ENCODE data around the gene ABCB11.
"Not testable (repeated sequence)": the region's sequence is repeated elsewhere in the genome, so short reads cannot be mapped to it uniquely, and the experiment has no call there.

Gene ABCB11

GRCh38 chr2:169041594-169041993, 10.5 kb upstream of the ABCB11 start:
- no peak for FAIRE-seq

DNA sequence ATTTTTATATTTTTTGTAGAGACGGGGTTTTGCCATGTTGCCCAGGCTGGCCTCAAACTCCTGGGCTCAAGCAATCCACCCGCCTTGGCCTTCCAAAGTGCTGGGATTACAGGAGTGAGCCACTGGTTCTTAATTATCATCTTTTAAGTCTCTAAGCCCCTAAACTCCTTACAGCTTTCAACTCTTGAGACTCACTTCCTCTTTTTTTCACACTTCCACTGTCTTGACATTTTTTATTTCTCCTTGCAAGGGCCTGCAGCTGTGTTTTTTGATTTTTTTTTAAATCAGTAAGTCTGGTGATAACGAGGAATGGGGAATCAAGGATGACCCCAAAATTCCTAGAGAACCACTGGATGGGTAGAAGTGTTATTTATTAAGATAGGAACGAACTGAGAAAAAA, 8.6 kb upstream of the ABCB11 start:
- no peak for FAIRE-seq

GRCh38 chr2:169038338-169038757, 7.2 kb upstream of the ABCB11 start:
- FAIRE-seq: peak; percentile 55

- no peak for FAIRE-seq
These were observed 5.8 kb upstream of the ABCB11 start for GRCh38 chr2:169036736-169037440.

GRCh38 chr2:169035887-169036286, 4.8 kb upstream of the ABCB11 start:
- no peak for FAIRE-seq

DNA sequence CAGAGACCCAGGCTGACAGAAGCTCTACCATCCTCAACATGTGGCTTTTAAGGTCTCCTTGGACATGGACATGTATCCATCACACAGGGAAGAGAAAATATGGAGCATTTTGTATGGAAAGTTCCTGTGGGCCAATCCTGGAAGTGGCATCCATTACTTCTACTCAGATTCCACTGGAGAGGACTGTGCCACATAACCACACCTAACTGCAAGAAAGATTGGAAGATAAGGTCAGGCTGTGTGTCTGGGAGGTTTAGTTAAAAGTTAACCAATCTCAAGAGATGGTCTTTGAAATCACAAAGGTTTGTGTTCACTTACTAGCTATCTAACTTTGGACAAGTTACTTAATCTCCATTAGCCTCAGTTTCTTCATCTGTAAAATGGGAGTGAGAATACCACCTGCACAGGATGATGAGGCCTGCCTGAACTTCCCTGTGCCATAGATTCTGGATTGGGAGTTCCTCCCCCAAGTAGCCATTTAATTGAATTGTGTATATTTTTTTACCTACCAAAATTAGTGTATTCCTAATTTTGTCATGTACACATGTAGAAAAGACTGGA, 3.9 kb upstream of the ABCB11 start:
- no peak for FAIRE-seq

DNA sequence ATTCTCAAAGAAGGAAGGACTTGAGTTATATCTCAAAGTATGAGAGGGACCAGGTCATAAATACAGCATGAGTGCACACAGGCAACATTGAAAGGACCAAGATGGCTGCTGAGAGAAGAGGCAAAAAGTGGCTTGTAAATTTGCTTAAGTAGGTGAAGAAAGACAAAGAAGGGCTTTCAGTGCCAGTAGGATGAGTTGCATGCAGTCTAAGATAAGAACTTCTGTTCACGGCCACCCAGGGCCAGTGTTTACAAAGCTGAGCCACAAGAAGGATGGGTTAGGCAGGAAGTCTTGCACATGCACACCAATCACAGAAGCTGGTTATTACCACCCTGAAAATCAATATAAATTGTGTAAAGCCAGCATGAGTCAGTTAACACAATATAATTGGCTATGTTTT, 3.1 kb upstream of the ABCB11 start:
- FAIRE-seq: no peak

DNA sequence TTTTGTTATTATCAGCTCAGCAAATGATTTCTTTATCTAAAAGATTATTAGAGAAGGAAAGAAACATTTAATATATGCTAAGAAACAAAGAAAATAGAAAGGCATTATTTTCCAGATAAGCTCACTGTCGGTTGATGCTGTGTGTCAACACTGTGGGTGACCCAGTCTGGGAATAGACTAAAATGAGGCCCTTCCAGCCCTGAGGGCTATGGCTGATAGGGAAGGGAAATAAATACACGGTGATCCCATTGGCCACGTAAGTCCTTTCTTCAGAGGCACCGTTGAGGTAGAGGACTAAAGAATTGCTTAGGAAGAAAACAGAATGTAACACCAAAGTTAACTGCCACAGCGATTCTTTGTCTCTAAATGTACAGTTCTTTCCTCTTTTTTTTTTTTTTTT, 1.8 kb downstream of the ABCB11 start:
- FAIRE-seq: no peak

- FAIRE-seq: no peak
These were observed 3.9 kb downstream of the ABCB11 start for GRCh38 chr2:169027234-169027633.

GRCh38 chr2:169026056-169026455, 5.1 kb downstream of the ABCB11 start:
- FAIRE-seq: no peak

DNA sequence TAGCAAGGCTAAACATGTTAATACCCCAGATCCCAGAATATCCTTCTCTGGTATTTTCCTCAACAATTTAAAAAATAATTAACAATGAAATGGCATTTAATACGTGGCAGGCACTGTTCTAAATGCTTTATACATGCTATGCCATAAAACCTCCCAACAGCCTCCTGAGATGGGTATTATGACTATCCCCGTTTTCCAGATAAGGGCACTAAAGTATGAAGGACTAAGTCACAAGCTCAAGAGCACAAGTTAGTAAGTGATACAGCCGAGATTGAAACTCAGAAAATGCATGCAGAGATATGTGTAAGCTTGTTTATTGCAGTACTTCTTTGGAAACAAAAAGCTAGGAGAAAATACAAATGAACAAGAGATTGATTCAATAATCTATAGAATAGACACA, 8.0 kb downstream of the ABCB11 start:
- FAIRE-seq: no peak

- FAIRE-seq: no peak
These were observed 12.7 kb downstream of the ABCB11 start for GRCh38 chr2:169018390-169018789.

DNA sequence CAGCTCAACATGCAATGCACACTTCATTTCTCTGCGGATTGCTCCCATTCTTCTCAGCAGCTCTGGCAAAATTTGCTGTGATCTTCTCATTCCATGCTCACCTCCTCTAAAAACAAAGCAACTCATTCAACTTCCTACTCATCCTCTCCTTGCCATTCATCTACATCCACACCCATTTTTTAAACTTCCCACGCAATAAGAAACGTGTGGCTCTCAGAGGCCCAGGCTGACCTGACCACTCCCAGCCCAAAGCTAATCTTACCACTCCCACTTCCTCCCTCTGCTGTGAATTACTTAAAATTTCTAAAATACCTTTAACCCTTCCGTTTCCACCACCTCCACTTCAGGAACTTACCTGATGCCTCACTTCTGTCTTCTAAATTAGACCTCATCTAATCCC, 15.2 kb downstream of the ABCB11 start:
- no peak for FAIRE-seq

- no peak for FAIRE-seq
These were observed 16.3 kb downstream of the ABCB11 start for GRCh38 chr2:169014780-169015179.

DNA sequence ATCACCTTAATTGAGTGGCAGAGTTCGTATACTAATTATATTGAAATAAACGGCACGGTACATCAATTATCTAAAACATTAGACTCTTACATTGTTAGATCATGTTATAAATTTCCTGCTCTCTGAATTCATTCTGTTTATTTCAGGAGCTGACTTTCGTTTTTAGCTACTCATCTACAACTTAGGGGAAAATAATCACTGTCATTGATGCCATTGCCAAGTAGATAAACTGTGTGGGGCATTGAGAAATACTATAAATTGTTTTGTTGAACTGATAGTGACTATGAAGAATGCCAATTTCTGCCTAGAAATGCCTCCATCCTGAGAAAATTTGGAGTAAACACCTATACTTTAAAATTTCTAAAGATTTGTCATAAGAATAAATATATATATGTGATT, 17.5 kb downstream of the ABCB11 start:
- no peak for FAIRE-seq

DNA sequence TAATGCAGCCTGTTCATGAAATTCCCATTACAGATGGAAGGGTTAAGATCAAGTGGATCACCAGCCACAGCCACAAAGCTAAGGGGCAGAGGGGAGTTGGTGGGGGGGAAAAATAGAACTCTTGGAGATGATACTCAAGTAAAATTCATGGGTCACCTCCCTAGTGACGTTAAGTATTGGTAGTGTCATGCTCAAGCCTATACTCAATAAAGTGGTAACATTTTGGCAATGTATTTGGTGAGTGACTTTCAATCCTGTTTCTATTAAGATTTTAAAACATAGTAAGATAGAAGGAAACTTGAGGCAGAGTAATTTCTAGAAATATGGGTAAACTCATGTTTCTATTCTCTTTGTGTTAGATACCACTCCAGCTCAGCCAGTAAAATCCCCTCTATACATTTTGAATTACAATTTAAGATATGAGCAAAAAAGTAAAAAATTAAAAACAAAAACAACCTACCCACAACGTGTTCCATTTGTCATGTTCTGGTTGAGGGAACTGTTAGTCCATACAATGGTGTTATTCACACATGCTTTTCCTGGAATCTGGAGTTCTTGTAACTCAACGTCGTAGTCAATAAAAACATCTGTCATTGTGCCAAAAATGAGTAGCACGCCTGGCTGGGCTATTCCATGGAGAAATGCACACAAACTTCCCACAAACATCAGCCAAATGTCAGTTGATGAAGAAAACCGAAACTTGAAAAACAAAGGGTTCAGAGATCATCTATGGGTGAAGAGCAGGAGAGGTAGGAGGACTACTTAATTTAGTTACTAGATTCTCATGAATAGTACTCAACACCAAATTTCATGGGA, 18.1 kb downstream of the ABCB11 start:
- FAIRE-seq: no peak

- not testable (repeated sequence) for FAIRE-seq
These were observed 18.8 kb downstream of the ABCB11 start for GRCh38 chr2:169012191-169012792.

DNA sequence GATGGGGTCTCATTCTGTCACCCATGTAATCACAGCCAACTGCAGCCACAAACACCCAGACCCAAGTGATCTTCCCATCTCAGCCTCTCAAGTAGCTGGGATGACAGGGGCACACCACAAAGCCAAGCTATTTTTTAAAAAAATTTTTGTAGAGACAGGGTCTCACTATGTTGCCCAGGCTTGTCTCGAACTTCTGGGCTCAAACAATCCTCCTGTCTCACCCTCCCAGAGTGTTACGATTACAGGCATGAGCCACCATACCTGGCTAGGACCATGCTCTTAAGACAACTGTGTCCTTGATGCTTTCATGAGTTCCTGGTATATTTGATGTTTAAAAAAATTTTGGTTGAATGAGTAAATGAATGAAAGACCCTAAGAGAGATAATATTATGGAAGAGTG, 19.4 kb downstream of the ABCB11 start:
- FAIRE-seq: no peak

DNA sequence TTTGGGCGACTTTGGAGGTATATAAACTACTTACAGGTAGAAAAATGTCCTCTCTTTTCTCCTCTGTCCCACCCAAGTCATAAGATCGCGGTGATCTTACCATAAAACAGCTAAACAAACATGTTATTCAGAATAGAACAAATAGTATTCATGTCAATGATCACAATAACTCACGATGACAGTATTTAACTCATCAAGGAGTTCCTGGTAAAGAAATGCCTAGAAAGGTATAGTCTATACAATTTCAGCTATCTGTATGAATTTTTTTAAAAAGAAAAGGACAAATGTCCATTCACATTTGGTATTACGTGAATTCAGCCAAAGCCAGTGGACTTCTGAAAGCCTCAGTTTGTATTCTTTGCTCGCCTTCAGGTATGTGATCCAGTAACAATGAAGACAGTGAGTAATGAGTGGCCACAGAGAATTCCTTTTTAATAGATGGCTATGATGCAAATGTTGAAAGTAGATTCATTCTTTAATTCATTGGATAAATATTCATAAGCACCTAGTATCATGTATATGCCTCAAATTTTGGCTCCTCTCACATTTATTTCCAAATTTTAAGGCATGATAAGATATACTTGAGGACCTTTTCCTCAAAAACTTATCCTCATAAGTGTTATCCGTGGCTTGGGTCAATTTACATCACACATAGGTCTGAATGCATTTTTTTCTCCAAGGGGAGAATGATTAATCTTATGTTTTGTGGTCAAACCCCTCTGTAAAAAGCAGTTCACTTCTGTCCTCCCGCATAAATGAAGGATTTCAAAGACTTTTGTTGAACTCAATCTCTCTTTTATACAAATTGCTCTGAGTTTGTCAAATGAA, 20.3 kb downstream of the ABCB11 start:
- FAIRE-seq: no peak

- no peak for FAIRE-seq
These were observed 21.1 kb downstream of the ABCB11 start for GRCh38 chr2:169009865-169010579.

GRCh38 chr2:169007941-169008340, 23.2 kb downstream of the ABCB11 start:
- no peak for FAIRE-seq

GRCh38 chr2:169007356-169007755, 23.8 kb downstream of the ABCB11 start:
- FAIRE-seq: no peak

Data from colon (tissue), 2 donors.